Measurements from ENCODE around the gene PRM2.

Gene PRM2

GRCh38 chr16:11251525-11252481 lies 24.5 kb downstream of the PRM2 start:
- H3K27ac ChIP-seq, result no peak overlapping the region
- TF ChIP-seq CTCF (conservative IDR thresholded peaks at IDR 0.05), result no peak

GRCh38 chr16:11250786-11251524 lies 25.3 kb downstream of the PRM2 start:
- H3K27ac ChIP-seq, result no peak overlapping the region
- no peak for TF ChIP-seq CTCF (conservative IDR thresholded peaks at IDR 0.05)

DNA sequence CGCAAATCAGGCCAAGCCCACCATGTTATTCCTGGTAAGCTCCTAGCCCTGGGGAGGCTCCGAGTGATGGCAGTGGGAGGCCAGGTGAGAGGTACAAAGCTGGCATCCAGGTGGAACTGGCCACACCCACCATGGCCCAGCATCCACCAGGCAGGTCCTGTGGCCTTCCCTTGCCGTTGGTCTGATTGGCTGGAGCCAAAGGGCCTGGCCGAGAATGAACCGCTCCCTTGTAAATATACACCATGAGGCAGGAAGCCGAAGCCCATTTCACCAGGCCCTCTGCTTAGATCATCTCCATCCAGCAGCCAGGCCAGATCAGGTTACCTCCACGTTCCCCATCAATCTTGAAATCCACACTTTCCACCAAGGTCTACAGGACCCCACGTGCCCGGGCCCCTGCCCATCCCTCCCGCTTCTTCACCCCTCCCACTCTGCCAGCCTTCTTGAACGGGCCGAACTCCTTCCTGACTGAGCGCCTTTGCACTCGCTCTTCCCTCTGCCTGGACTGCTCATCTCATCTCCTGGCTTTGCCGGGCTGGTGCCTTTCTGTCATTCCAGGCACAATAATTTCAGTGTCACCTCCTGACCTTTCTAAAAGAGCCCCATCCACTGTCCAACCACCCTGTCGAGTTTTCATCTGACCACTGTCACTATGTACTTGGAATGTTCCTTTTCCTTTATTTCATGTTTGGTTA lies 26.0 kb downstream of the PRM2 start:
- no peak overlapping the region for H3K27ac ChIP-seq
- TF ChIP-seq CTCF (conservative IDR thresholded peaks at IDR 0.05), result no peak

GRCh38 chr16:11249233-11250061 lies 26.8 kb downstream of the PRM2 start:
- TF ChIP-seq CTCF (conservative IDR thresholded peaks at IDR 0.05), result no peak
- H3K27ac ChIP-seq, result no peak overlapping the region

DNA sequence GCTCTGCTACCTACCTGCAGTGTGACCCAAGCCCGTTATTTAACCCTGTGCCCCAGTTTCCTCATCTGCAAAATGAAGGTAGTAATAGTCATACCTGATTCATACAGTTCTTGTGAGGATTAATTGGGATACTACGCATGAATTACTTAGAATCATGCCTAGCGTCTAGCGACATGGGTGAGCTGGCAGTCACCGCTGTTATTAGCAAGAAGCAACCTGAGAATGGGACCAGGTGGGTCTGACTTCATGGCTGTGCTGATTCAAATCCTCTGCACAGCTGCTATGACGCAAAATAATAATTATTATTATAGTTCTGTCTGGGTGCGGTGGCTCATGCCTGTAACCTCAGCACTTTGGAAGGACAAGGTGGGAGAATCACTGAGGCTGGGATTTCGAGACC lies 28.1 kb downstream of the PRM2 start:
- no peak for TF ChIP-seq CTCF (conservative IDR thresholded peaks at IDR 0.05)
- no peak overlapping the region for H3K27ac ChIP-seq

- no peak overlapping the region for H3K27ac ChIP-seq
- TF ChIP-seq CTCF (conservative IDR thresholded peaks at IDR 0.05), result no peak
Measured at GRCh38 chr16:11245988-11246387, 30.3 kb downstream of the PRM2 start.

Measured in VCaP (cell line).